IMR-90 (cell line): ENCODE measurements around the gene AGAP1.

Source experiments
- POLR2A ChIP-seq: IDR thresholded peaks from 2 replicates; pipeline ENCODE4 v1.6.1; 2012; ENCODE audit warnings: mild to moderate bottlenecking, low read depth, low read length
- RAD21 ChIP-seq: IDR thresholded peaks from 2 replicates; pipeline ENCODE4 v1.6.1; 2012; ENCODE audit warnings: low read length, improper control_type of control experiment
- TF ChIP-seq, protein P1 (sequence below): conservative IDR thresholded peaks from 2 replicates; pipeline ENCODE4 v1.5.1; 2012; ENCODE audit warnings: mild to moderate bottlenecking, low read depth, low read length, improper control_type of control experiment

DNA sequence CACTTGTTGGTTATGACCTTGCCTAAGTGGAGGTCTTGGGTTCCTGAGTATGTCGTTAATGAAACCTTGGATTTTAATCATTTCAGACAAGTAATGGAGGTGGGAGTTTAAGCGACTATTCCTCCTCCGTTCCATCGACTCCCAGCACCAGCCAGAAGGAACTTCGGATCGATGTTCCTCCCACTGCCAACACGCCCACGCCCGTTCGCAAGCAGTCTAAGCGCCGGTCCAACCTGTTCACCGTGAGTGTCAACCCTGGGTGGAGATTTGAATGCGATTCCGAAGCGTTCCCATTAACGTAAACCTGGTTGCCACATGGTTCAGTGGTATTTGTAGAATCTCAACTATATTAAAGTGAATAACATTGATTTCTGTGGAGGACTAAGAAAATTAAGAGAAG lies 305.4 kb downstream of the AGAP1 start:
- TF ChIP-seq, protein P1, sequence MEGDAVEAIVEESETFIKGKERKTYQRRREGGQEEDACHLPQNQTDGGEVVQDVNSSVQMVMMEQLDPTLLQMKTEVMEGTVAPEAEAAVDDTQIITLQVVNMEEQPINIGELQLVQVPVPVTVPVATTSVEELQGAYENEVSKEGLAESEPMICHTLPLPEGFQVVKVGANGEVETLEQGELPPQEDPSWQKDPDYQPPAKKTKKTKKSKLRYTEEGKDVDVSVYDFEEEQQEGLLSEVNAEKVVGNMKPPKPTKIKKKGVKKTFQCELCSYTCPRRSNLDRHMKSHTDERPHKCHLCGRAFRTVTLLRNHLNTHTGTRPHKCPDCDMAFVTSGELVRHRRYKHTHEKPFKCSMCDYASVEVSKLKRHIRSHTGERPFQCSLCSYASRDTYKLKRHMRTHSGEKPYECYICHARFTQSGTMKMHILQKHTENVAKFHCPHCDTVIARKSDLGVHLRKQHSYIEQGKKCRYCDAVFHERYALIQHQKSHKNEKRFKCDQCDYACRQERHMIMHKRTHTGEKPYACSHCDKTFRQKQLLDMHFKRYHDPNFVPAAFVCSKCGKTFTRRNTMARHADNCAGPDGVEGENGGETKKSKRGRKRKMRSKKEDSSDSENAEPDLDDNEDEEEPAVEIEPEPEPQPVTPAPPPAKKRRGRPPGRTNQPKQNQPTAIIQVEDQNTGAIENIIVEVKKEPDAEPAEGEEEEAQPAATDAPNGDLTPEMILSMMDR = no peak
- no peak for TF ChIP-seq POLR2A
- TF ChIP-seq RAD21 = no peak
